Activated CD4-positive, alpha-beta T cell treated with anti-CD3 and anti-CD28 coated beads, Interleukin-2, amount 10 ng/mL, durations not matched to agents 7 days and 5 days (primary cell): Measurements from ENCODE around the gene RARG. TPM values are rescaled to one million over a fixed set of nuclear protein-coding genes. Genes with fewer than 3 reads are reported as not detected.

ENCODE experiments used
- CTCF ChIA-PET: fragments of 350-600 bp; sonication (Branson Sonifier 250); formaldehyde crosslinking; loops from one replicate; lab custom pipeline; 2021; ENCODE audit warnings: antibody characterized with exemption; lab: Charles Lee
- POLR2A ChIA-PET: fragments of 350-600 bp; sonication (Branson Sonifier 250); formaldehyde crosslinking; loops from one replicate; lab custom pipeline; 2021; ENCODE audit warnings: antibody characterized with exemption; lab: Charles Lee
- DNase-seq: peaks from one replicate; pipeline ENCODE4 v3.0.0-alpha.2; 2020
- H3K27ac Mint-ChIP-seq: one replicate; pipeline ENCODE4 v1.8.0; 2021; ENCODE audit warnings: mild to moderate bottlenecking, moderate library complexity, mixed read lengths
- H3K27me3 Mint-ChIP-seq: one replicate; pipeline ENCODE4 v1.8.0; 2021; ENCODE audit warnings: mixed read lengths
- H3K36me3 Mint-ChIP-seq: one replicate; pipeline ENCODE4 v1.8.0; 2021; ENCODE audit warnings: low read depth, mixed read lengths
- H3K4me1 Mint-ChIP-seq: one replicate; pipeline ENCODE4 v1.8.0; 2021; ENCODE audit warnings: mixed read lengths
- H3K4me3 Mint-ChIP-seq: one replicate; pipeline ENCODE4 v1.8.0; 2021; ENCODE audit warnings: mild to moderate bottlenecking, moderate library complexity, mixed read lengths
- H3K9me3 Mint-ChIP-seq: one replicate; pipeline ENCODE4 v1.8.0; 2021; ENCODE audit warnings: mixed read lengths
- total RNA-seq, 2 experiments: library from RNA; stranded (reverse); gene quantifications; one replicate each; pipeline ENCODE4 v1.2.3, GENCODE V29; 2021

The RARG gene
- total RNA-seq, 2 experiments from 2014 or later: 58.3 to 59.7 TPM

DNA sequence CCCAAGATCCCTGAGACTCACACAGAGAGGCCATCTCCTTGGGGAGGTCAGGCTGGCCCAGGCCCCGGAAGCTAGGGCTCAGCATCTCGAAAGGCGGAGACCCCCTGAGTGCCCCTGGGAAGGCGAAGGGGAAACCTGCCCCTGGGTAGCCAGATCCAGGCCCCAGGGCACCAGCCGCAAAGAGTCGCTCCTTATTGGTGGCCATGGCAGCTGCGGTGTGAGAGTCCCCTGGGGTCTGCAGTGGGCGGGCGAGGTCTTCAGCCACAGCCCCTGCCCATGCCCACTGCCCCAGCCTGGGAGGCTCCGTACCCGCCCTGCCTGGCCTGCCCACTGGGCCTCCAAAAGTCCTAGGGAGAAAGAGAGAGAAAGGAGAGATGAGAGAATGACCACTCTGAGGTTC, 4.7 kb downstream of the RARG start:
- peaks cover 63% of the 10 kb centered on the region for H3K4me1 Mint-ChIP-seq
- no peak overlapping the region for H3K4me3 Mint-ChIP-seq
- H3K36me3 Mint-ChIP-seq: peaks cover 20% of the 10 kb centered on the region
- POLR2A ChIA-PET: no interaction called here
- no peak for DNase-seq
- CTCF ChIA-PET: interaction anchor here (0.7 to 2.8 kb wide), 2 partner anchors 13 to 124 kb away, joined by 3 to 7 read pairs; partner anchors contain the start of gene SOAT2
- H3K27ac Mint-ChIP-seq: no peak overlapping the region
- H3K9me3 Mint-ChIP-seq: no peaks in the 10 kb centered on the region
- no peaks in the 10 kb centered on the region for H3K27me3 Mint-ChIP-seq

DNA sequence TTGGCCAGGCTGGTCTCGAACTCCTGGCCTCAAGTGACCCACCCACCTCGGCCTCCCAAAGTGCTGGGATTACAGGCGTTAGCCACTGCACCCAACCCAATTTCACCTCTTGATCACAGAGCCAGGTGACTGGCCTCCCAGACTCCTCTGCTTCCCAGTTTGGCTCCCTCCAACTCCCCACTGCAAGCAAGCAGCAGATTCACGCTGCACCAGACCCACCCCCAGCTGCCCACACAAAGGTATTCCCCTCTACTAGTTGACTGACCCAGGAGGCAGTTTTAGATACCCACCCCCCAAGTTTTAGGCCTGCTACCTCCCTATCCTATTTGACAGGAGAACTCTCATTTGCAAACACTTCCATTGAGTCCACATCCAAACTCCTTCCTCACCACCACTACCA, 5.2 kb downstream of the RARG start:
- ChIA-PET POLR2A (no interaction called here), CTCF (interaction anchor here (1.7 to 2.8 kb wide), 2 partner anchors 13 to 41 kb away, joined by 5 to 7 read pairs; partner anchors contain the start of gene ESPL1)
- Mint-ChIP-seq H3K36me3 (peaks cover 20% of the 10 kb centered on the region), H3K27me3 (no peaks in the 10 kb centered on the region), H3K9me3 (no peaks in the 10 kb centered on the region), H3K27ac (peak overlapping the region; percentile 79), H3K4me1 (peaks cover 67% of the 10 kb centered on the region), H3K4me3 (no peak overlapping the region)
- no peak for DNase-seq

DNA sequence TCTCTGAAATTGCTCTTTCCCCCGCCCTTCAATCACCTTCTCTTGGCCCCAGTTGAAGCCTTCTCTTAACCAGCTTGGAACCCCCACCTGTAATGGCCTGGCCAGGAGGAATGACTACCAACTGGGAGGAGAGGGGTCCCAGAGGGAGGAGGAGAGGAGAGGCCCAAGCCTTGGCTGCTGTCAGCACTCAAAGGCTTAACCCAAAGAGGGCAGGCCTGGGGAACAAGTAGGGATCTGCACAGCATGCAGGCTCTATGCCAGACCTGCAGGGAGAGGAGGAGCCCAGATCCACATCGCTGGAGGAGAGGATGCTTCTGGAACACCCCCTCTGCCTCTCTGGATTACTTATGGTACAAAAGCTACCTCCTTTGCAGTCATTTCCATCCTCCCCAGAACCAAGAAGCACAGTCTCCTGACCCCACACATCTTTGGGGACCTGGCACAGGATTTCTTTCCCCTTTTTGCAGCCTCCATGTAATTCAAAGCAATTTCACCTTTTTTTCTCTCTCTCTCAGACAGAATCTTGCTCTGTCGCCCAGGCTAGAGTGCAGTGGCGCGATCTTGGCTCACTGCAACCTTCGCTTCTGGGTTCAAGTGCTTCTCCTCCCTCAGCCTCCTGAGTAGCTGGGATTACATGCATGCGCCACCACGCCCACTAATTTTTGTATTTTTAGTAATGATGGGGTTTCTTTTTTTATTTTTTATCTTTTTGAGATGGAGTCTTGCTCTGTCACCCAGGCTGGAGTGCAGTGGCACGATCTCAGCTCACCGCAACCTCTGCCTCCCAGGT, 6.2 kb downstream of the RARG start:
- ChIA-PET CTCF (interaction anchor here (0.6 to 2.8 kb wide), 5 partner anchors 10 to 42 kb away, joined by 3 to 7 read pairs (median 5); partner anchors contain the start of gene ESPL1), POLR2A (no interaction called here)
- Mint-ChIP-seq H3K4me1 (peaks cover 63% of the 10 kb centered on the region), H3K27ac (peak overlapping the region; percentile 78), H3K9me3 (no peaks in the 10 kb centered on the region), H3K36me3 (peaks cover 20% of the 10 kb centered on the region), H3K27me3 (no peaks in the 10 kb centered on the region), H3K4me3 (no peak overlapping the region)
- no peak for DNase-seq

DNA sequence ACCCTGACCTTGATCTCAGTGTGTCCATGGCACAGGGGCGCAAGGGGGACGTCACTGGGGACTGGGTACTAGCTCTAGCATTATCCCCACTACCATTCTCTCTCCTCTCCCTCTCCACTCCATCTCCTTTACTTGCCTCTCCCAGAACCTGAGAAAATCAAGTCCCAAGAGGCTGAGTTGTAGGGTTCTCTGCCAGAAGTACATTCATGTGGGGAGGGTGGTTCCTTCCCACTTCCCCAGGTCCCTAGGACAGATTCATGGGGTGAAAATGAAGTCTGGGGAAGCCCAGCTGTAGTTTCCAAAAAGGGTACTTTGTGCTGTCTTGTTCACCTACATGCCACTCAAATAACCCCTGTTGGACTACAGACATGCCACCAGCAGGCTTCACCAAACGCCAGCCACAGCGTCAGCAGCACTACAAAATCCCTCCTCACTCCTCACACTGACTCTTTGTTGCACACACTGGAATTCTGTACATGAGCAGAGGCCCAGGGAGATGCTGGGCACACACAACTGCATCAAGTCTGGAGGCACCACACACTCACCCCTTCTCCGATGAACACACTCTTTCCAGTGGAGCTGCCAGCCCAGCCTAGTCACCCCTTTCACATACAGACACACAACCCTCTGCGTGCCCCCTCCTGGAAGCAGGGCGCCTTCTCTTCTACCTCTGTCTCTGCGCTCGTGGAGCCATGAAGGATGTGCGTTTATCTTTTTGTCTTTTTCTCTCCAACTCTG, 6.9 kb downstream of the RARG start:
- H3K36me3 Mint-ChIP-seq: peaks cover 20% of the 10 kb centered on the region
- POLR2A ChIA-PET: no interaction called here
- H3K27me3 Mint-ChIP-seq: no peaks in the 10 kb centered on the region
- no peak for DNase-seq
- H3K27ac Mint-ChIP-seq: peak overlapping the region; percentile 78
- CTCF ChIA-PET: interaction anchor here (0.9 to 1.7 kb wide), 4 partner anchors 11 to 58 kb away, joined by 3 to 6 read pairs (median 5); partner anchors contain the start of gene ESPL1
- no peaks in the 10 kb centered on the region for H3K9me3 Mint-ChIP-seq
- H3K4me1 Mint-ChIP-seq: peaks cover 62% of the 10 kb centered on the region
- peak overlapping the region; percentile 3 for H3K4me3 Mint-ChIP-seq

DNA sequence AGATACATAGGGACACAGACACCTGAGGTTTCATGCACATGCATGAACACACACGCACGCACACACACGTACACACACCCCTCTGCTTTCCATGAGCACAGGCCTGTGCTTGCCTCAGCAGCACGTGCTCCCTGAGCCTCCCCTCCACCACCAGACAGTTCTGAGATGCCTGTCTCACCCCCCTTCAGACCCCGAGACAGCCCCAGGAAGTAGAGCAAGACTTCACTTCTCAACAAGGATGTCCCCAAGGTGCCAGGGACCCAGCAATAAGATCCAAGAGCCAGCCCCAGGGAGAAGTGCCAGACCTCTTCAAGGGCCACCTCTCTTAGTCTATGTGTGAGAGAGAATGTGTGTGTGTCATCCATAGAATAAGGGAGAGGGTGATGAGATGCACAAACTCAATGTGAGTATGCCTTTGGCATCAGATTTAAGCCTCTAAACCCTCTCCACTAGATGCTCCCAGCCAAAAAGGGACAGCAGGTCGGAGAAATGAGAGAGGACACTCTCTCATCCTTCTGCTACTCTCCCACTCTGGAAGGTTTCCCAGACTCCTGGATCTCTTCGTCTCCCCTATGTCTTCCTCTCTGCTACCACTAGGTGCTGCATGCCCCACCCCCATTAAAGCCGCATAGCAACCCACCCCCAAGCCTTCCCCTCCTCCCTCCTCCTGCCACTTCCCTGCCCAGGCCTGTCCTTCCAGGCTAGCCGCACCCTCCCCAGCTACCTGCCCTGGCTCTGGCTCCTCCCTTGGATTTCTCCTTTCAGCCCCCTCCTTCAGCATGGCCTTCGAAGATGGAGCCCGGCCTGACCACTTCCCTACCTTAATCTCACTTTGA, 7.7 kb downstream of the RARG start:
- no peak for DNase-seq
- no peaks in the 10 kb centered on the region for H3K9me3 Mint-ChIP-seq
- H3K36me3 Mint-ChIP-seq: peaks cover 23% of the 10 kb centered on the region
- H3K4me3 Mint-ChIP-seq: peak overlapping the region; percentile 45
- peak overlapping the region; percentile 89 for H3K27ac Mint-ChIP-seq
- H3K4me1 Mint-ChIP-seq: peaks cover 57% of the 10 kb centered on the region
- POLR2A ChIA-PET: no interaction called here
- H3K27me3 Mint-ChIP-seq: no peaks in the 10 kb centered on the region
- CTCF ChIA-PET: interaction anchor here (0.7 to 1.6 kb wide), 6 partner anchors 10 to 59 kb away, joined by 3 to 6 read pairs (median 4); no protein-coding TSS in a partner anchor

DNA sequence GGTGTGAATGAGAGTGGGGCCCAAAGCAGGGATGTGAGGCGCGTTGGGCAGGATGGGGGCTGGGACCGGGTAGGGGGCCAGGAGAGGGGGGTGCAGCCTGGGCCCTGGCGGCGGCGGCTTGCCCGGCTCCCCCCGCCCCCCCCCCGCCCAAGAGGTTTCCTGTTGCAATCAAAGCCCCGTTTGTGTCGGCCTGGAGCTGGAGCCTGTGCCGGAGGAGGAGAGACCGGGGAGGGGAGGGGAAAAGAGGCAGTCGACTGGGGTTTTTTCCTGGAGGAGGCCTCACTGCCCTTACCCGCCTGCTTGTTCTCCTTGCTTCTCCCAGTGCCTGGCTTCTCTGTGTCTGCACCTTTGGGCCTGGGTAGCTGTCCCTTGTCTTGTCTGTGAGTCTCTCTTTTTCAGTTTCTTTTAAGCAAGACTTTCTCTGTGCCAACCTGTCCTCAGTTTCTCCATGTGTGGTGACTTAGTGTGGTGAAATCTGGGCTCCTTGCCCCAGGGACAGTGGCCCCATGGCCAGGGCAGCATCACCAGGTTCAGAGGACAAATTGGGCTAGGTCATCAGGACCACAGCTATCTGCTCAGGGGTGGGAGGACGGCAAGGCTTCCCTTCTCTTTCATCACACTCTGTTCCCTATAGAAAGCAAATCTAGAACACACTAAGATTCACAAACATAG, 8.5 kb downstream of the RARG start:
- Mint-ChIP-seq H3K36me3 (peaks cover 26% of the 10 kb centered on the region), H3K27me3 (no peaks in the 10 kb centered on the region), H3K27ac (peak overlapping the region; percentile 91), H3K4me1 (peaks cover 59% of the 10 kb centered on the region), H3K4me3 (peak overlapping the region; percentile 74), H3K9me3 (no peaks in the 10 kb centered on the region)
- CTCF ChIA-PET: interaction anchor here (0.6 to 12.6 kb wide), 5 partner anchors 10 to 179 kb away, joined by 3 to 117 read pairs (median 4); partner anchors contain the start of gene ESPL1
- POLR2A ChIA-PET: no interaction called here
- DNase-seq: peak; percentile 53

DNA sequence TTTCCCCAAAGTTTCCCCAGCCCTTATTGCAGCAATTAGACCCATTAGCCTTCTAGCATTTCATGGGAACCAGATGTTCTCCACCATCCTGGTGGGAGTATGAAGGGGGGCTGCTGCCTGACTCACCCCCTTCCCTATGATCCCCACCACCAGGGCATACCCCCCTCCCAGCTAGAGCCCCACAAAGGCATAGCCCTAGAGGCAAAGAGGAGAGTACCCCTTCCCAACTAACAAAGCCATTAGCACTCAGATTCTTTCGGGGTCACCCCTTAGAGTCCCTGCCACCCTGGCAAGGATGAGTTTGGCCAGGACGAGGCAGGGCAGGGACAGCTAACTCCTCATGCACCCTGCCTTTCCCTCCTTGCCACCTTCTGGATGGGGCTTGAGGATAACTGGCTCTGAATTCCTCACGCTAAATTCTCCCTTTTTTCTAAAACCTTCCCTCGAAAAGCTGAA, 9.2 kb downstream of the RARG start:
- CTCF ChIA-PET: interaction anchor here (0.9 to 12.6 kb wide), 4 partner anchors 9 to 45 kb away, joined by 3 to 117 read pairs (median 4); partner anchors contain the start of gene ESPL1
- Mint-ChIP-seq H3K4me3 (peak overlapping the region; percentile 74), H3K4me1 (peaks cover 64% of the 10 kb centered on the region), H3K9me3 (no peaks in the 10 kb centered on the region), H3K27ac (peak overlapping the region; percentile 91), H3K27me3 (no peaks in the 10 kb centered on the region), H3K36me3 (peaks cover 28% of the 10 kb centered on the region)
- DNase-seq: no peak
- POLR2A ChIA-PET: no interaction called here

DNA sequence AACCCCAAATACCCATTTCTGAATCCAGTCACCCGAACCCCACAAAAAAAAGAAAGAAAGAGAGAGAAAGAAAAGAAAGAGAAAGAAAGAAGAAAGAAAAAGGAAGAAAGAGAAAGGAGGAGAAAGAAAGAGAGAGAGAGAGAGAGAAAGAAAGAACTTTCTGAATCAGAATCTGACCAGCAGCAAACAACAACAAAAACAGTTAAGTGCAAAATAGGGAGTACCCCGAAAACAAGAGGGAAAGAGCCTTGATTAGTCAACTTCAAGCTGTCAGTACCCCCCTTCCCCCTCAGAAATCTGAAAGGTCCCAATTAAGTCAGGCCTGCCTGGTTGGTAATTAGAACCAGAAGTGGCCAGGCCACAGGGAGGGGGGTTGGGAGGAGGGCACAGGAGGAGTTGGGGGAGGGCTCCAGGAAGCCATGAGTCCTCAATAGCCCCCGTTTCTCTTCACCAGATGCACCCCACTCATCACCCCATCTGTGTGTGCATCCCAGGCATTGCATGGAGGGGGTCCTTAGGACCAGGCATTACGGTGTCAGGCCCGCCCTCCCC, 9.8 kb downstream of the RARG start:
- Mint-ChIP-seq H3K4me1 (peaks cover 70% of the 10 kb centered on the region), H3K27ac (peak overlapping the region; percentile 91), H3K4me3 (peak overlapping the region; percentile 74), H3K36me3 (peaks cover 32% of the 10 kb centered on the region), H3K9me3 (no peaks in the 10 kb centered on the region), H3K27me3 (no peaks in the 10 kb centered on the region)
- no peak for DNase-seq
- ChIA-PET POLR2A (no interaction called here), CTCF (interaction anchor here (0.9 to 12.6 kb wide), 3 partner anchors 9 to 46 kb away, joined by 3 to 117 read pairs (median 4); partner anchors contain the start of gene ESPL1)

DNA sequence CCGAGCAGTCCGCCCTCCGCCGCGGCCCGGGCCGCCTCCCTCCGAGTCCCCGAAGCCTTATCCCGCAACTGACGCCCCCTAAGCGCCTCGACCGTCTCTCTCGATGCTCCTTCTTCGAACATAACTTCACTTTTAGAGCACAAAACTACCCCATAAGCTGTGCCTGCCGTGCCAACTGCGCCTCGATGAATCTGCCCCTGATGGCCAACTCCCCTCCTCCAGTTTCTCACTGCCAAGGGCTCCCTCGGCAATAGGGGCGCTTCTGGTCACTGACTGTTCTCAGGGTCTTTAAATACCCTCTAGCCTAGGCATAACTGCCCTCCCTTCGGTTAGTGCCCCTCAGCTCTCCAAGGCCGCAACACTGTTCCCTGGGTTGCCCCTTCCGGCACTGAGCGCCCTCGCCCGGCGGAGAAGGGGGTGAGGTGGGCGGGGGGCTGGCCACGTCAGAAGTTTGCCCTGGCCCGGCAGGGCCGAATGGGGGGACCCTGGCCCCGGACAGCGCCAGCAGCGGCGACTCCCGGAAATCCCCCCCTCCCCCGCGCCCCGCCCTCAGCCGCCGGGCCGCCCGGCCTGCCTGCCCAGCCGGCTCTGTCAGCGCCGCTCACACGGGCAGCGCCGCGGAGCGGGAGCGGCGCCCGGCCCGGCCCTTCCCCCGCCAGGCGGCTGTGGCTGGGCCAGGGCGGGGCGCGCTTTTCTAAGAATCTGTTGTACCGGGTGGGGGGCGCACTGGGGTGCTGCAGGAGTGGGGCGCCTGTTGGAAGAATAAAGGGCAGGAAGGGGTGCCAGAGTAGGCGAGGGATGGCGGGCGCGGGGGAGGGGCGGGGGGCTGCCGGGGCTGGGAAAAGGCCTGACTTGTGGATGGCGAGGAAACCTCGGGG, 10.6 kb downstream of the RARG start:
- Mint-ChIP-seq H3K9me3 (no peaks in the 10 kb centered on the region), H3K4me3 (peak overlapping the region; percentile 98), H3K4me1 (peaks cover 71% of the 10 kb centered on the region), H3K36me3 (peaks cover 35% of the 10 kb centered on the region), H3K27ac (peak overlapping the region; percentile 92), H3K27me3 (no peaks in the 10 kb centered on the region)
- DNase-seq: peak; percentile 55
- CTCF ChIA-PET: interaction anchor here (0.7 to 12.6 kb wide), 4 partner anchors 8 to 118 kb away, joined by 3 to 117 read pairs (median 3); partner anchors contain the start of genes ESPL1 and SOAT2
- POLR2A ChIA-PET: no interaction called here

DNA sequence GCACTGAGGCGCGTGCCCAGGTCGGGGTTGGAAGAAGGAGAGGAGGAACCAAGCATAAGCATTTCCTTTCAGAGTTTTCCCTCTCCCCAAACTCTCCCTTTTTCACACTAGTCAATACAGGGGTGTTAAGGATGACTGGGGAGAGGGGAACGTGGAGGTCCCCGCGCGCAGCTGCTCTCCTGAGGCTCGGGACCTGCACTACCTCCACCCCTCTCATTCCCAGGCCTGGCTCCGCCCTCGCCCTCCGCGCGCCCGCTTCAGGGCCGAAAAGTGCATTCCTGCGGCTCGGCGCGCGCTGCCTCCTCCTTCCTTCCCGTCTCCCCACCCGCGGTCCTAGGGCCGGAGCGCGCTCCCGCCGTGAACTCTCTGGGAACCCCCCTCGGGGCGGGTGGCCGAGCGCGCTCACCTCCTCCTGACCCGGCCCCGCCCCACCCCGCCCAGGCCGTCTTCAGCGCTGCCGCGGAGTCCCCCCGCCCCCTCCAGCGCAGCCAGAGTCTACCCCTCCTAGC, 11.3 kb downstream of the RARG start:
- Mint-ChIP-seq H3K27me3 (no peaks in the 10 kb centered on the region), H3K4me1 (peaks cover 74% of the 10 kb centered on the region), H3K36me3 (peaks cover 39% of the 10 kb centered on the region), H3K9me3 (no peaks in the 10 kb centered on the region), H3K4me3 (peak overlapping the region; percentile 98), H3K27ac (peak overlapping the region; percentile 92)
- peak; percentile 85 for DNase-seq
- POLR2A ChIA-PET: interaction anchor here (0.9 to 1.0 kb wide), 2 partner anchors 47 to 101 kb away, joined by 3 to 5 read pairs; partner anchors contain the start of genes AAAS and ESPL1
- CTCF ChIA-PET: interaction anchor here (0.7 to 12.6 kb wide), 10 partner anchors 9 to 124 kb away, joined by 3 to 117 read pairs (median 3); partner anchors contain the start of genes AAAS, ESPL1 and SOAT2
